Mucosa of gallbladder (tissue), 1 donor: Measurements from ENCODE around the gene CKMT1A. TPM values are rescaled to one million over a fixed set of nuclear protein-coding genes. Genes with fewer than 3 reads are reported as not detected.
"Not testable (repeated sequence)": the region's sequence is repeated elsewhere in the genome, so short reads cannot be mapped to it uniquely, and the experiment has no call there.

Source experiments
- DNase-seq: peaks from one replicate; pipeline ENCODE4 v3.0.0-alpha.2; 2020; ENCODE audit warnings: low spot score
- total RNA-seq: library from RNA; stranded (reverse); gene quantifications from one replicate; pipeline ENCODE4 v1.2.1, GENCODE V29; 2021
- donor health status: DM: no; HTN: no; CAD: no.

The CKMT1A gene
- total RNA-seq = 65.4 TPM

GRCh38 chr15:43693148-43694022, at the start of gene CKMT1A:
Gene CKMT1A, plus strand, starts transcription at chr15:43693859. Its CDS starts 192 bp downstream, at chr15:43694051.
- not testable (repeated sequence) for DNase-seq

- no peak for DNase-seq
Measured at GRCh38 chr15:43648649-43649429, 44.8 kb upstream of the CKMT1A start, which contains the start of gene CATSPER2. Gene CATSPER2, minus strand, starts transcription at chr15:43648844. Its CDS starts 783 bp downstream, at chr15:43648061.

- DNase-seq = not testable (repeated sequence)
Measured at GRCh38 chr15:43649430-43649926, 44.2 kb upstream of the CKMT1A start.

GRCh38 chr15:43659727-43660126, 33.9 kb upstream of the CKMT1A start:
- DNase-seq = not testable (repeated sequence)

GRCh38 chr15:43662293-43662692, 31.4 kb upstream of the CKMT1A start:
- not testable (repeated sequence) for DNase-seq

GRCh38 chr15:43663333-43663732, 30.3 kb upstream of the CKMT1A start:
- DNase-seq = not testable (repeated sequence)

GRCh38 chr15:43666177-43666576, 27.5 kb upstream of the CKMT1A start:
- DNase-seq = not testable (repeated sequence)

- DNase-seq = not testable (repeated sequence)
Measured at GRCh38 chr15:43674175-43674574, 19.5 kb upstream of the CKMT1A start.

- not testable (repeated sequence) for DNase-seq
Measured at GRCh38 chr15:43689604-43690301, 3.9 kb upstream of the CKMT1A start.

- DNase-seq = not testable (repeated sequence)
Measured at GRCh38 chr15:43692679-43693078, 980 bp upstream of the CKMT1A start.

GRCh38 chr15:43702174-43702573, 8.5 kb downstream of the CKMT1A start:
- no peak for DNase-seq

- DNase-seq = no peak
Measured at GRCh38 chr15:43702701-43703424, 9.2 kb downstream of the CKMT1A start.

GRCh38 chr15:43710431-43711131, 16.9 kb downstream of the CKMT1A start:
- not testable (repeated sequence) for DNase-seq

- DNase-seq = no peak
Measured at GRCh38 chr15:43723151-43723550, 29.5 kb downstream of the CKMT1A start.

GRCh38 chr15:43726306-43726705, 32.6 kb downstream of the CKMT1A start:
- DNase-seq = not testable (repeated sequence)

GRCh38 chr15:43728053-43728725, 34.5 kb downstream of the CKMT1A start:
- DNase-seq = not testable (repeated sequence)

- no peak for DNase-seq
Measured at GRCh38 chr15:43735416-43735815, 41.8 kb downstream of the CKMT1A start.

GRCh38 chr15:43746245-43746902, 52.7 kb downstream of the CKMT1A start, which contains the start of gene PDIA3:
Gene PDIA3, plus strand, starts transcription at chr15:43746438. Its CDS starts 102 bp downstream, at chr15:43746540.
- peak; percentile 92 for DNase-seq

GRCh38 chr15:43746903-43747309, 53.2 kb downstream of the CKMT1A start:
- peak; percentile 13 for DNase-seq
